GM18517 (cell line): ENCODE measurements around the gene ZNF683.
"Not testable (repeated sequence)": the region's sequence is repeated elsewhere in the genome, so short reads cannot be mapped to it uniquely, and the experiment has no call there.

Experiments
- ATAC-seq: cut with Tn5 transposase; IDR thresholded peaks from one replicate; pipeline ENCODE4 v1.9.1; 2021; ENCODE audit warnings: mild to moderate bottlenecking, moderate library complexity; ENCODE audit not compliant: unreplicated experiment

The ZNF683 gene

GRCh38 chr1:26372611-26373010 is at the start of gene ZNF683:
Gene ZNF683 (minus strand): TSS chr1:26372750. CDS start chr1:26368571, 4,179 bp downstream.
- ATAC-seq = not testable (repeated sequence)

DNA sequence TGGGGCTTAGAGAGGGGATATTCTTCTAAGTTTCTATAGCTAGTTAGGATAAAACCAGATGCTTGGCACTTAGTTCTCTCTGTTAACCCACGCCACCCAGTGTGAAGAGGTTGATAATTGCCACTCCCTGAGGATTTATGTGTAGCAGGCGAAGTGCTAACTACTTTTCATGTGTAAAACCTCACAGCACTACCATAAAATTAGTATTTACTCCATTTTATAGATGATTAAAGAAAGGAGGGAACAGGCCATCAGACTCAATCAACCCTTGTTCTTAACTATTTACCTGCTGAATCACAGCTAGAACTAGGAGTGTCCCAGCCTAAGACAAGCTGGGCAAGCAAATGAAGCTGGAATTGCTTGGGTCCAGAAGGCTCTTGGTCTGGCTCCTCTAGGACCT is 46.9 kb upstream of the ZNF683 start:
- no peak for ATAC-seq

- no peak for ATAC-seq
Measured at GRCh38 chr1:26418865-26419349, 46.4 kb upstream of the ZNF683 start.

DNA sequence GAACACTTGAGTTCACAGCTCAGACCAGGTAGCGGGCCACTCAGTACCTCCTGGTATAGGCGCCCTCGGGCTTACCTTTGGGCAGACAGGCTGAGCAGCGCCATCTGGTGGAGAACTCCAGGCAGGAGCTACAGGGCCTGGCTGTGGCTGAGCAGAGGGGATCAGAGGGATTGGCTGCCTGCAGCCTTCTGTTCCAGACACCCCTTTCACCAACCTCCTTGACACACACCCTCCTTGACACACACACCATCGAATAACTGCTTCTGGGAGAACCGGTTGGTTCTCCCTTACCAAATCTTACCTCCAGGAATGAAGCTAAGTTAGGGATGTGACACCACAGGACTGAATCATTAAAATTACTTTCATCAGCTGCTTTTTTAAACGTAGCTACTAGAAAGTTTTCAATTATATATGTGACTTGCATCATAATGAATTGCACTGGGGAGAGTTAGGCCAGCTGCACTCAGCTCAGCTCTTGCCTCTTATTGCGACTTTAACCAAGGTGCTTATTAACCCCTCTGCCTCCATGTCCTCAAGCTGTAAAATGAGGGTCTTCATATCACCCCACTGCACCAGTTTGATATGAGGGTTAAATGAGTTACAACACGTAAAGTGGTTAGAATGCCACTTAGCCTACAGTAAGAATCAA is 44.7 kb upstream of the ZNF683 start:
- ATAC-seq = no peak

DNA sequence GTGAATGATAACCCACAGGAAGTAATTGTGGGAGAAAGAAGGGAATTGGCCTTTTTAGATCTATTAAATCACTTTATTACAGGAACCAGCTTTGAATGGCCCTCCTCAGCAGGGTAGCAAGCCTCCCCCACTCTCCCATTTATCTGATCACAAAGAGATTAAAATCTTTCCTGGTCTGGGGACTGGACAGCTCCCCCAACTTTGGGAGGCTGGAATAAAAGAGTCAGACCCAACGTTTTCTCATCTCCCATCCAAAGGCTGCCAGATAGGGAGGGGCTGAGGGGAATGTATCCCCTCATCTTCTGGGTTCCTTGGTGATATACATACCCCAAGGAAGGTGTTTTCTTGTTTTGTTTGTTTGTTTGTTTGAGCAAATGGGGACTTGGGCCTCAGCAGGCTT is 40.5 kb upstream of the ZNF683 start:
- ATAC-seq = no peak

DNA sequence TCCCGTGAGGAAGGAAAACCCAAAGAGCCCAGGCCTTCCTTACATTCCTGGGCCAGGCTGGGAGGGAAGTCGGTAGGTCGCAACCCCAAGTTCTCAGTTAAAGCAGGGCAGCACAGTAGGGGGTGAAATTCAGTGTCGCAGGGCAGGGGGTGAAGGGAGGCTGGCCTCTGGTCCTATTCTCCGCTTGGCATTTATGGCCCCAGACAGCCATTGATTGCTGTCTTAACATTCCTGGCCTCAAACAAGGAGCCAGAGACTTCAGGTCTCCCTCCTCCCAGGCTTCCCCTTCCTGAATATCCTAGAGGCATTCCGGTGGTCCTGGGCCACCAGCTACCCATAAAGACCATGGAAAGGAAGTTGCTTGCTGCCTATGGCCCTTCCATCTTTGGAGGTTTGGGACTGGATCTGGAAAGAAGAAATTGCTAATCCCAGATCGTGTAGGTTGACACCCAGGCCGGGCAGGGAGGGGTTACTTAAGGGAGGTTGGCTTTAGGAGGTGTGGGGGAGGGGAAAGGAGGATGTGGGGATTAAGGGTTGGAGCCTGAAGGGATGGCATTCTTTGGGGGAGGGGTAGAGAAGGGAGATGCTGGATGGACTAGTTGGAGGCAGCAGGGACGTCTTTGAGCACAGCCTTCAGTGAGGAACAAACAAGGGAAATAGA is 39.8 kb upstream of the ZNF683 start:
- ATAC-seq = no peak

GRCh38 chr1:26411624-26412074 is 39.1 kb upstream of the ZNF683 start:
- ATAC-seq = no peak

DNA sequence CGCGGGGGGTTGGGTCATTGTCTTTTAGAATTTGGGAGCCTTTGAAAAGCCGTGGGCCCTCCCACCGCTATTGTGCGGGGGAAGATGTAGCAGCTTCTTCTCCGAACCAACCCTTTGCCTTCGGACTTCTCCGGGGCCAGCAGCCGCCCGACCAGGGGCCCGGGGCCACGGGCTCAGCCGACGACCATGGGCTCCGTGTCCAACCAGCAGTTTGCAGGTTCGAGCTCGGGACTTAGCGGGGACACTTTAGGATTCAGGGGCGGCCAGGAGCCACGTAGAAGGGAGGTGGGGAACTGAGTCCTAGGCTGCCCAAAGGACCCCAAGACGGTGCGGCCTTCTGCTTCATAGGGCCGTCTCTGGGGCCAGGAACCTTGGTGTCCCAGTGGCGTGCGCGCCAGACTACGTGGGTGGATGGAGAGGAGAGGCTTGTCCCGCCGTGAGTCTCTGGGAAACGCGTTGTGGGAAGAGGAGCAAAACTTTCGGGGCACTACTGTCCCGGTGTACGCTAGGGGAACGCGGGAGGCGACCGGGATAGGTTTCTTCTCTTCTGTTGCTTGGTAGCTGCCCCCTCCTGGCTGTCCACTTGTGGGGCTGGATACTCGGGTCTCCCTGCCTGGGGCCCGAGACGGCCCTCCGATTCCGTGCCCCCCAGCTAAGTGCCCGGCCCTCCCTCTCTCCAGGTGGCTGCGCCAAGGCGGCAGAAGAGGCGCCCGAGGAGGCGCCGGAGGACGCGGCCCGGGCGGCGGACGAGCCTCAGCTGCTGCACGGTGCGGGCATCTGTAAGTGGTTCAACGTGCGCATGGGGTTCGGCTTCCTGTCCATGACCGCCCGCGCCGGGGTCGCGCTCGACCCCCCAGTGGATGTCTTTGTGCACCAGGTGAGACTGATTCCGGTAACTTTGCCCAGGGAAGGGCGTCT is 38.4 kb upstream of the ZNF683 start, which contains the start of gene LIN28A:
Gene LIN28A (plus strand): TSS at position 112 of the 918 bp plus-strand sequence. CDS start 75 bp downstream, at position 187.
- no peak for ATAC-seq

- no peak for ATAC-seq
Measured at GRCh38 chr1:26409191-26409807, 36.7 kb upstream of the ZNF683 start.

GRCh38 chr1:26408604-26409003 is 36.1 kb upstream of the ZNF683 start:
- no peak for ATAC-seq

GRCh38 chr1:26405281-26405915 is 32.8 kb upstream of the ZNF683 start:
- ATAC-seq = no peak

- ATAC-seq = no peak
Measured at GRCh38 chr1:26404641-26405040, 32.1 kb upstream of the ZNF683 start.

DNA sequence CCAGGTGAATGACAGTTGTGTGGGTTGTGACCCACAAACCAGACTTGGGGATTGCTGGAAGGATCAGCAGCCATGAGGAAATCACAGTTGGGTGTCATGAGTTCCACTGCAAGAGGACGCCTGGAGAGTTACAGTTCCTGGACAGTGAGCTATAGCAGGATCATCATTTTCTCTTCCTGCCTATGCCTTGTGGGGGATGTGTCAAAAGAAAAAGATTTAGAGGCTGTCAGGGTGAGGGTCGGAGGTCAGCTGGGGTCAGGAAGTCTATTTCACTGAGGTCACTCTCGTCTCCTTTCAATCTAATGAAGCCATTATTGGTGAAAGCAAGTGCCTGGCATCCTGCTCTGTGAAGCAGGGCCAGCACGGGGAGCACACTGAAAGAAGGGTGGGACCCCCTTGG is 31.1 kb upstream of the ZNF683 start:
- no peak for ATAC-seq

DNA sequence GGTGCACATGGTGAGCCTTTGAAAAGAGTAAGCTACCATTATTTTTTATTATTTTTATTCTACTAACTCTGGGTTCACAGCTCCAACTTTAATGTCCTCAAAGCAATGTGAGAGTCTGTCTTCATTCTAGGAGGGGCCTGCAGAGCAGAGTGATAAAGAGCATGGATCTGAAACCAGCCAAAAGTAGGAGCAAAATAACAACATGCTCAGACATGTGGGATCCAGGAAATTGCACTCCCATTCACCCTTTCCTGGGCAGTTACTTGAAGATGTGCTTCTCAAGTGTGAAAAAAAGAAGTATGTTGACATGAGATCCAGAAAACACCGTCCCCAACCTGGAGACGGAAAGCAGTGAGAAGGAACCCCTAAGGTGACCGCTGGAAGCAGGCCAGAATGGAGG is 29.3 kb upstream of the ZNF683 start:
- no peak for ATAC-seq

DNA sequence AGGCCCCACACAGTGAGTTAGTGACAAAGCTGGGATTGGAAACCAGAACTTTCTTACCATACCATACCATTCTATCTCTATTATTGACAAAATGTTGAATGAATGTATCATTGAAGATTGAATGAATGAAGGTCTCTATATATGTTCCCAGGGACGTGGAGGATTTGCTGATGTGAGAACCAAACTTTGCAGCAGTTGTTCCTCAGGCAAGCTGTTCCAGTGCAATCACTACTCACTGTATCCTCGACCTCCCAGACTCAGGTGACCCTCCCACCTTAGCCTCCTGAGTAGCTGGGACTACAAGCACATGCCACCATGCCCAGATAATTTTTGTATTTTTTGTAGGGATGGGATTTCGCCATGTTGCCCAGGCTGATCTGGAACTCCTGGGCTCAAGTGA is 26.5 kb upstream of the ZNF683 start:
- ATAC-seq = no peak

DNA sequence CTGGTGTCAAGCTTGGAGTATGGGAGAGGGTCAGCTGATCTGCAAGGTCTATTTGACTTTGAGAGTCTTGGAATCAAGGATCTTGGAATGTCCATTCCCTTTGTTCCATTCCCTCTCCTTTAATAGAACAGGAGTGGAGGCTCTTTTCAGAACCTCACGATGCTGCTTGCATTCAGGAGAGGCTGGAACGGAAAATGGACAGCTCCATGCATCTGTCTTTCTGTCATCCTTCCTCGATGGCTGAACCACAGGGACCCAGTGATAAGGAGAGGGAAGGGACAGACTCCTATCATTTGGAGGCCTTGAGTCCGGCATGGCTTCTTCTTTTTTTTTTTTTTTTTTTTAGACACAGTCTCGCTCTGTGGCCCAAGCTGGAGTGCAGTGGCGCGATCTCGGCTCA is 23.2 kb upstream of the ZNF683 start:
- ATAC-seq = no peak

GRCh38 chr1:26391450-26391849 is 18.9 kb upstream of the ZNF683 start:
- ATAC-seq = no peak

GRCh38 chr1:26389604-26390247 is 17.2 kb upstream of the ZNF683 start:
- no peak for ATAC-seq

DNA sequence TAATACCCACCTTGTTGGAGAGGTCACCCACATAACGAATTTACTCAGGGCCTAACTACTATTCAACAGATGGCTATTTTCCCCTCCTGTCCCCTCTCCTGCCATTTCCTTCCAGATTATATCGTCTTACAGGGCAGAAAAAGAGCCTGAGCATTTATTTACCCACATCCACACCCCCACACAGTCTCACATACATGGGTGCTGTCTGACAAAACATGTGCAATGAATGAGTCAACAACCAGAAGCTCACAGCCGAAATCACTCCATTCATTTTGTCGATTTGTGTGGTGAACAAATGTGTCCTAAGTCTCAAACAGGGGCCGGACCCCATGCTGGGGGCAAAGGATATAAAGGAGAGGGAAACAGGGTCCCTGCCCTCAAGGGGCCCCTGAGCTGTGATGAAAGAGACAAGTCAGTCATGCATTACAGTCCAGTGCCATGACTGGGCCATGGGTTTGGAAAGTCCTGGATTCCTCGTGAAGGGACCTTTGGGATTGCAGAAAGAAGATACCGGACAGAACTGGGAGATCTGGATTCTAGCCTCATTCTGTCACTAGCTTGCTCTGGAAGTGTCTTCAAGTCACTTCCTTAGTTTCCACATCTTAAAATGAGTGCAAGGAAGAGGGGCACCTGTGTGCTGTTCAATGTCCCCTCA is 16.4 kb upstream of the ZNF683 start:
- ATAC-seq = no peak
